COLO829 (cell line): ENCODE results near the gene AKR7A3.
"Not testable (repeated sequence)": the region's sequence is repeated elsewhere in the genome, so short reads cannot be mapped to it uniquely, and the experiment has no call there.

Experiments used
- DNase-seq: peaks from one replicate; pipeline ENCODE4 v3.0.0; 2012; ENCODE audit warnings: low spot score

The AKR7A3 gene

DNA sequence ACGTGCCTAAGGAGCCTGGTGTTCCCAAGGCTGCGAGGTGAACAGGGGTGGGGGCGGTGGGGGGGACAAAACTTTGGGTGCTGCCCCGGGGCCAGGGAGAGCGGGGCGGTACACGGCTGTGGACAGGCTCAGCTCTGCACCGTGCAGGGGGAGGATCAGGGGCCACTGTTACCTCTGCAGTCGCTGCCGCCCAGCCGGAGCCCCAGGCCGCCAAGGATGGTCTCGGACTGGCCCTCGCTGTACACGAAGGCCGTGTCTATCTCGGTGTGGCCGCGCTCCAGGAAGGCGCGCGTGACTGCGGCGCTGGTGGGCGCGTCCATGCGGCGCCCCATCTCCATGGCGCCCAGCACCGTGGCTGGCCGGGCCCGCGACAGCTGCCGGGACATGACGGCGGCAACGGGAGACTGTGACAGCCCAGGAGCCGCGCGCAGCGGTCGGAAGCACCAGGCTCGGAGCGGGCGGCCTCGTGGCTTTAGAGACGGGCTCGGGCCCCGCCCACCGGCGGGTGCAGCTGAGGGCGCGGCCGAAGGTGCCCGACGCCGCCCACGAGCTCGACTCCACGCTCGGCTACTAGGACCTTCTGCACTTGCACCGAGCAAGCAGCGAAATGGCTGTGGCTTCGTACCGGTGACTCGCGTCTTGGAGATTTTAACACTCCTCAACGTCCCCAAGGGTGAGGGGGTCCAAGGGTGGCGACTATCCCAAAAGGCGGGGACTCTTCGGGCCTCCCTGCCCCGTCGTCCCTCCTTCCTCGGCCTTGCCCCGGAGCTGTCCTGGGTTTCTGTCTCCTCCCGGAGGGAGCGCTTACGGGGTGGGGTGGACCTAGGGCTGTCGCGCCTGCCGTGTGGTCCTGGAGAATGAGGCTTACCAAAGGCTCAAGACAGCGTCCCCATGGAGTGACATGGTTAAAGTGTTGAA, at the start of gene AKR7A3:
Gene AKR7A3, minus strand, starts transcription at position 447 of the 918 bp plus-strand sequence. Its CDS starts 61 bp downstream, at position 386.
- DNase-seq: not testable (repeated sequence)

DNA sequence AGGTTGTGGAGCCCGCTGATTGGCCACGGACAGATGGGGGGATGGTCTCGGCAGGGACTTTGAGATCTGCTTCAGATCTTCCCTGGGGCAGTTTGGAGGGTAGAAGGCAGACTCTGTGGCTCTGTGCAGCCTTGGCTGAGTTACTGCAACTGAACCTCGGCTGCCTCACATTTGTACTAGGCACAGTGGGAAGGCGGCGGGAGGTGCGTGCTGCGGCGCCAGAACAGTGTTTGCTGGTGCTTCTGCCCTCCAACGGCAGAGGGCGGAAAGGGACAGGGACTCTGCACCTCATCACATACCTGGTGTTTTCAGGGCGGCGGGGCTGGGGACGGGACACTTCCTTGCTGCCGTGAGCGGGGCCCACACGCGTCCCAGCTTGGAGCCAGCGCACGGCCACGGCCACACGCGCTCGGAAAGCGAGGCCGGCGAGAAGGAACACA, 49.8 kb upstream of the AKR7A3 start:
- DNase-seq: no peak

DNA sequence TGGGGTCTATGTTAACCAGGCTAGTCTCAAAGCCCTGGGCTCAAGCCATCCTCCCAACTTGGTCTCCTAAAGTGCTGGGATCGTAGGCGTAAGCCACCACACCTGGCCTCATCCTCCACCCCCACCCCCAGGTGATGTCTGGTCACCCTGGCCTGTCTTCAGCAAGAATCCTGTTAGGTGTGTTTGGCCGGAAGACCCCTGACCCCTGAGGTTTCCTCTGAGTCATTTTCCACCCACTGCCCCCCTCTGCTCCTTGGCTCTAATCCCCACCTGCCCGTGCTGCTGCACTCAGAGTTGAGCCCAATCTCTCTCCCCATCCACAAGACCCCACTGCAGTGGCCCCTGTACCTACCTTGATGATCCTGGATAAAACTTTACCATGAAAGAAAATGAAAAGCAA, 48.7 kb upstream of the AKR7A3 start:
- DNase-seq: no peak

DNA sequence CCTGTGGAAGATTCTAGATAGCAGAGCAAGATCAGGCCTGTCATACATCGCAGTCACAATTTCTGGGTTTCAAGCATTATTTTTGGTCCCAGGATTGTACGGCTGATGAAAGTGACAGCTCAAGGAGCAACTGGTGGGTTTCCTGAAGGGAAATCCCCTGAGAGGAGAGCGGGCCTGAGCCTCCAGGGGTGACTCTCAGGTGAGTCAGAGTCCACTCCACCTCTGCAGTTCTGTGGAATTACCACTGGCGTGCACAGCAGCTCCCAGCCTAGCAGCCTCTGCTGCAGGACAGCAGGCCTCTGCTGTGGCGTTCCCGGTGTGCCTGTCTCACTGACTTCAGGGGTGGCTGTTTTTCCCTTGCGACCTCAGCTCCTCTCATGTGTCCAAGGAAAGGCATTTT, 48.0 kb upstream of the AKR7A3 start:
- no peak for DNase-seq

DNA sequence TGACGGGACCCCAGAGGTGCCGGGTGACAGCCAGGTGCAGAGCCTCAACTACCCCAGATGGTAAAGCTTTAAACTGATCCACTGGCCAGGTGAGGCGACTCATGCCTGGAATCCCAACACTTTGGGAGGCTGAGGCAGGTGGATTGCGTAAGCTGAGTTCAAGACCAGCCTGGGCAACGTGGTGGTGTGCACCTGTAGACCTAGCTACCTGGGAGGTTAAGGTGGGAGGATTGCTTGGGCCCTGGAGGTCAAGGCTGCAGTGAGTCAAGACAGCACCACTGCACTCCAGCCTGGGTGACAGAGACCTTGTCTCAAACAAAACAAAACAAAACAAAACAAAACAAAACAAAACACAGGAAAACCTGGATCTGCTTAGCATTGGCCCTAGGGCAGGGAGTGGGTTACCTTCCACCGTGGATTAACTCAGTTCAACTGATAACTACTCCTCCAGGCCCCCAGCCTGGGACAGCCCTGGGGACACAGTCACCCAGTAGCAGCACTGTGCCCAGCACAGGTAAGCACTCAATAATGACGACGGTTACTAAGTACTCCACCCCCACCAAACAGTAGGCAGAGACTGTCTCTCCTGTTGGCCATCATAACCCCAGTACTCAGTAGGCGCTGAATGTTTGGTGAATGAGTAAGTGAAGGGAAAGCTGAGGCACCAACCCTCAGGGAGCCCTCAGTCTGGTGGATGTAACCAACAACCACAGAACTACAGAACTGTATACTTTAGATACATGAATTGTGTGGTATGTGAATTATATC, 45.2 kb upstream of the AKR7A3 start:
- no peak for DNase-seq

DNA sequence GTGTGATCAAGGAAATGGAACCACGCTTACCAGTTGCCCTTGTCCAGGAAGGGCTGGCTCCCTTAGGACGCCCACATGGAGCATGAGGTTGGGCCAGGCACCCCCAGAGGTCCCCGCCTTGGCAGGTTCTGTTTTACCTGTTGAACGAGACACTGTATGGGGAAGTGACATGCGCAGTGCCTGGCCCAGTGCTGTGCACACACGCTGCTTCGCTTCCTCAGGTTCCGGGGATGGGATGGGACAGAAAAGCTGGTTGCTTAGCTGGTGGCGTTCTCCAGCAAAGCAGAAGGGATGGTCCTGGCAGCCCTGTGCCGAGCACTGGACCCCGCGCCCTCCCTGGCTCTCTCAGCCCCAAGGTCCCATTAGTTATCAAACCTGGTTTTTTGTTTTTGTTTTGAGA, 44.3 kb upstream of the AKR7A3 start:
- no peak for DNase-seq

DNA sequence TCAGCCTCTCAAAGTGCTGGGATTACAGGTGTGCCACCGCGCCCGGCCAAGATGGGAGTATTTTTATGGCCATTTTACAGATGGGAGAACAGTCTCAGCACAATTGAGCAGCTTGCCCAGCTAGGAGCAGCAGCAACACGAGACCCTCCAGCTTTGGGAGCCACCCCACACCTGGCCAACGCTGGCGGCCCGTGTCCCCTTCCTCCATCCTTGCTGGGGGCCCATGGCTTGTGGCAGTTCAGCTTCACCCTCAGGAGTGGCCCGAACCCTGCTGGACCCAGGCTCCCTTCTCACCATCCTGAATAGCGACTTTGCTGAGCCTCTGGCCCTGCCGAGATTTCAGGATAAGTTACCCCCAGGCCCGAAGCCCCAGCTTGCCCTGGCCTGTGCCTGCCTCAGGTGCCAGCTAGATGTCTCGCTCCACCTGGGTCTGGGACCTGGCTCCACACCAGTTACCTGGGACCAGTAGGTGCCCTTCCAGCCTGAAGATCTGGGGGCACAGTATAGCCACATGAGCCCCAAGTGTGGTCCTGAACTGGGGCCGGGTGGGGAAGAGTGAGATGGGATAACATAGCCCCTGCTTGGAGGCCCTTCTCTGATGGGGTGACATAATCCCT, 42.8 kb upstream of the AKR7A3 start:
- DNase-seq: no peak

DNA sequence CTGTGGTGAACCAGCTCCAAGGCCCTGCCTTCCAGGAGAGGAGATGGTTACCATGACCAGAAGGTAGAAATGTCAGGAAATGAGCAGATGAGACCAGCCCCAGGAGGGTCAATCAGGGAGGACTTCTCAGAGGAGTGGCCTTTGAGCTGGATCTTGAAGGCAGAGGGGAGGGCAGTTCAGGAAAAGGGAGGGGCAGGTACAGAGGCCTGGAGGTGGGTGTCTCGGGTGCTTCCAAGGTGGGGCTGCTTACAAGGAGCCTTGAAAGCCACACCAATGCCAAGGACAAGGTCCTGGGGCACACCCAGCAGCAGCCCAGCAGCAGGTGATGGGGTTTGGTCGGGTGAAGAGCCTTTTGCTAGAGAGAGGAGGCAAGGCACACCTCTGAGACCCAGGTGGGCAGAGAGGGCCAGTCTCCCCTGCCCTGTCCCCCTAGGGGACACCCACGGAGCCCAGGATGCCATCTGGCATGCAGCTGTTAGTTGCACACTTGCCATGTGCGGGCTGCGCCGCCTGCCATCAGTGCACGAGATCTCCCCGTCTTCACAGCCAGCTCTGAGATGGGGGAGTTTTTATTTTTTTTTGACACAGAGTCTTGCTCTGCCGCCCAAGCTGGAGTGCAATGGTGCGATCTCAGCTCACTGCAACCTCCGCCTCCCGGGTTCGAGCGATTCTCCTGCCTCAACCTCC, 42.0 kb upstream of the AKR7A3 start:
- no peak for DNase-seq

DNA sequence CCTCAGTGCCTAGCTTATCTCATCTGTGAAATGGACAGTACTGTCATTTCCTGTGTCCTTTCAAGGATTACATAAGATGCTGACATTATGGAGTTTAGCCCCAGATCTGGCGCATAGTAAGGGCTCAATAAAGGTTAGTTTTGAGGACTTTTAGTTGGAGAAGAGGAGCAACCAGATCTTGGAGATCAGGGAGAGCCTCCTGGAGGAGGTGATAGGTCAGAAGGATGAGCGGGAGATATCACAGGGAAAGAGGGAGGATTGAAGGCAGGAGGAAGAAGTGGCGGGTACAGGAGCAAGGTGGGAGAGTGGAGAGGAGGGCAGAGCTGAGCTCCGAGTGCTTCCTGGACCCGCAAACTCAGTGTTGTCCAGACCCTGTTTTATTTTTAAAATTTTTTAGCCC, 41.0 kb upstream of the AKR7A3 start:
- DNase-seq: no peak

DNA sequence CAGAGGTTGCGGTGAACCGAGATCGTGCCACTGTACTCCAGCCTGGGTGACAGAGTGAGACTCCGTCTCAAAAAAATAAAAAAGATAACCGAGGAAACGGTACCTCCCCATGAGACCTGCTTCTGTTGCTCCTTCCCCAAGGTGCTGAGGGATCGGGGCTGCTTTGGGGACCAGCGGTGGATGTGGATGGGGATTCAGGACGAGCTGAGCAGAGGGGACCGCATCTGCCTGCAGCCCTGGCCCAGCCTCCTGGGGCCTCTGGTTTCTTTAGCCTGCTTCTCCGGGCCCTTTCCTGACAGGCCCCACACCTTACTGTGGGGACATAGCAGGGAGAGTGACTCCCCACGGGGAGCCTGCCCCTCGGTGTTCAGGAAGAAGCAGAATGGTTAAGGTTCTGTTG, 40.6 kb upstream of the AKR7A3 start:
- no peak for DNase-seq

DNA sequence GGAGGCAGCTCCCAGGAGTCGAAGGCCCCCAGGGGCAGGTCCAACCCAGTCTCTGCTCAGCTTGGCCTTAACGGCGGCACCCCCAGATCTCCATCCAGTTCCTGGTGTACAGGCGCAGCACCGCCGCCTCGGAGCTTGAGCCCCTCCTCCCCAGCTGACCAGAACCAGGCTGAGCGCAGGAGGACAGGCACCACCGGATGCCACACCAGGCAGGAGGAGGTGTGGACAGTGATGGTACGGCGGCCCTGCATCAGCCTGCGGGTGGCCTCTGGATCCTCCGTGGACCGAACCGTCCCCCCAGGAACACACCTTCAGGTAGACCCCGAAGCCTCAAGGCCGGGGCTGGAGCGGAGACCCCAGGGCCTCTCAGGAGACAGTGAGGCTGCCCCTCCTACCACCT, 39.9 kb upstream of the AKR7A3 start:
- DNase-seq: no peak

DNA sequence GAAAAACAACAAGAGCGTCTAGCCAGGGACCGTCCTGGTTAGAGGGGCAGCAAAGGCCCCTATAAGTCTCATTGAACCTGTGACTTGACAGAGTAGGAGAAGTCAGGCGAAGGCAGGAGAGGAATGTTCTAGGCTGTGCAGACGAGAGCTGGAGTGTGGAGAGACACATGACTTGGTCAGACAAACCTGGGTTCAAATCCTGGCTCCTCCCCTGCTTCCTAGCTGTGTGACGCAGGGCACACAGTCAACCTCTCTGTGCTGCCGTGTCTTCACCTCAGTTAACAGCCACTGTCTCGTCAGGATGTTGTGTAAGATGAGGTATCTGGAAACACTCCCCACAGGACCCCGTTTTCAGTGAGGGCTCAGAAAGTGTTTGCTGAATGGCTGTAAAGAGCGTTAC, 39.2 kb upstream of the AKR7A3 start:
- no peak for DNase-seq

DNA sequence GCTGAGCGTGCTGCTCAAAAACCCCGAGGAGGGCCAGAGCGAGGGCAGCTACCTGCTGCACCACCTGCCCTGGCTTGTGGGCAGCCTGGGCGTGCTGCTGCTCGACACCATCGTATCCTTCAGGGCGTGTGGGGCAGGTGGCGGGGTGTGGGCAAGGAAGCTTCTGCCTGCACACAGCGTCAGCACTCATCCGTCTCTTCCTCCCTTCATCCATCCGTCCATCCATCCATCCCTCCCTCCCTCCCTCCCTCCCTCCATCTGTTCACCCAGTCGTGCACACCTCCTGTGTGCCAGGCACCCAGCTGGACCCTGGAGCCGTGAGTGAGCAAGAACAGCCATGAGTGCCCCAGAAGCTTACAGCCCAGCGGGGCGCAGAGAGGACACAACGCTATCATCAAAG, 38.7 kb upstream of the AKR7A3 start:
- no peak for DNase-seq

DNA sequence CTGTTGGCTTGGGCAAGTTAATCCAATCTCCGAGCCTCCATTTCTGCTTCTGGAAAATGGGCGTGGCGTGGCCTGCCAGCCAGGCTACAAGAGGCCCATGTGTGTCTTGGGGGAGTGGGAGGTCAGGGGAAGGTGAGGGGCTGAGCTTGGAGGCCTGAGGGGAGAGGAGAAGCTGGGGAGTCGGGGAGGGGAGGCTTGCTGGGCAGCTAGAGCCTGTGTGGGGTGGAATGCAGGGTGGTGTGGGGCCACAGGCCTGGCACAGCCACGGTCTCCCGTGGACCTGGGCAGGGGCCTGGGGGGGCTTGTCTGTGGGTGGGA, 38.1 kb upstream of the AKR7A3 start:
- no peak for DNase-seq

DNA sequence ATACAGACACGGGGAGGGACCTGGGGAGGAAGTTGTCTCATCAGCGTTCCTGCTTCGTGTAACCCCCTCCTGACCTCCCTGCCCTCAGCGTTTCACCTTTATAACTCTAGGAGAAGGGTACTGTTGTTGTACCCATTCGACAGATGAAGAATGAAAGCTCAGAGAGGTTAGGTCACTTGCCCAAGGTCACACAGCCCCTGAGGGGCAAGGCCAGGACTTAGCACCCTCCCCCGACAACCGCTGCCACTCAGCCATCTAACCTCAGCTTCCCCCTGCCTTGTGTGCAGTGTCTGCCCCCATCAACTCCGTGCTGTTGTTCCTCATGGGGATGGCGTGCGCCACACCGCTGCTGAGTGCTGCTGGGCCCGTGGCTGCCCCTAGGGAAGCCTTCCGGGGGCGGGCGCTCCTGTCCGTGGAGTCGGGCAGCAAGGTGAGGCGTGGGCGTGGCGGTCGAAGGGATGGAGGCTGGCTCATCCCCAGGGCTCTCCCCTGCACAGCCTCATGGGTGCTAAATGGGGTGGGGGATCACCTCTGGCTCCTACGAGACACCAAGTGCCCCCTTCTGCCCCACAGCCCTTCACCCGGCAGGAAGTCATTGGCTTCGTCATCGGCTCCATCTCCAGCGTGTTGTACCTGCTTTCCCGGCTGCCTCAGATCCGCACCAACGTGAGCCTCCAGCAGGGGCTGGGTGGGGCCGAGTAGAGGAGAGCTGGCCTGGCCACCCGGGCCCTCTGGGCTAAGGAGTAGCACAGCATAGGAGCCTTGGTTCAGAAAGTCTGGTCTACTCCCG, 37.6 kb upstream of the AKR7A3 start:
- DNase-seq: no peak

DNA sequence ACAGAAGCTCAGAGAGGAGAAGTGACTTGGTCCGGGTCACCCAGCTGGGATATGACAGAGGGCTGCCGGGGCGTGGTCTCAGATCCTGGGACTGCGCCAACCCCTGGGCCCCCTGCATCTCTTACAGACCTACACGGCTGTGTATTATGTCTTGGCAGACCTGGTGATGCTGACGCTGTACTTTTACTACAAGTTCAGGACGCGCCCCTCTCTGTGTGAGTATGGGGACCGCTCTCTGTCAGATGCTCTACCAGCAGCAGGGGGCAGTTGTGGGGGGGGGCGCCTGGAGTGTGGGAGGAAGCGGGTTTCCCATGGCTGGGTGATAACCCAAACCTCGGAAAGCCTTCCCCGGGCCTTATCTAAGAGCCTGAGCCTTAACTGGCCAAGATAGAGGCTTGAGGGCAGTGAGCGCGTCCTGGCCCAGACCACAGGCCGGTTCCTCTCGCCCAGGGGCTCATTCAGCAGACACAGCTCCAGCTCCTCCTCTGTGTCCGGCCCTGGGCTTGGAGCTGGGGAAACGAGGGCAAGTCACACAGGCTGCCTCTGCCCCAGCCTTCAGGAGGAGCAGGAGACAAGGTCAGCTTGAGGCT, 36.9 kb upstream of the AKR7A3 start:
- DNase-seq: no peak

DNA sequence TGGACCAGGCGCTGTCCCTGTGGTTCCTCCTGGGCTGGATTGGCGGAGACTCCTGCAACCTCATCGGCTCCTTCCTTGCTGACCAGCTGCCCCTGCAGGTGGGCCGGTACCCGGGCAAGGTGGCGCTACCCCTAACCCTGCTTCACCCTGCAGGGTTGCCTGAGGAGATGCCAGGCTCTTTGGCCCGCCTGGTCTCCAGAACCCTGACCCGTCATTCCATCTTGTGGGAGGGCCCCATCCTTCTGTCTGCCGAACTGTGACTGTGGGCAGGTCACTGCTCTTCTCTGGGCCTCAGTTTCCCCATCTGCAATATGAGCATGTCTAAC, 36.1 kb upstream of the AKR7A3 start:
- no peak for DNase-seq

DNA sequence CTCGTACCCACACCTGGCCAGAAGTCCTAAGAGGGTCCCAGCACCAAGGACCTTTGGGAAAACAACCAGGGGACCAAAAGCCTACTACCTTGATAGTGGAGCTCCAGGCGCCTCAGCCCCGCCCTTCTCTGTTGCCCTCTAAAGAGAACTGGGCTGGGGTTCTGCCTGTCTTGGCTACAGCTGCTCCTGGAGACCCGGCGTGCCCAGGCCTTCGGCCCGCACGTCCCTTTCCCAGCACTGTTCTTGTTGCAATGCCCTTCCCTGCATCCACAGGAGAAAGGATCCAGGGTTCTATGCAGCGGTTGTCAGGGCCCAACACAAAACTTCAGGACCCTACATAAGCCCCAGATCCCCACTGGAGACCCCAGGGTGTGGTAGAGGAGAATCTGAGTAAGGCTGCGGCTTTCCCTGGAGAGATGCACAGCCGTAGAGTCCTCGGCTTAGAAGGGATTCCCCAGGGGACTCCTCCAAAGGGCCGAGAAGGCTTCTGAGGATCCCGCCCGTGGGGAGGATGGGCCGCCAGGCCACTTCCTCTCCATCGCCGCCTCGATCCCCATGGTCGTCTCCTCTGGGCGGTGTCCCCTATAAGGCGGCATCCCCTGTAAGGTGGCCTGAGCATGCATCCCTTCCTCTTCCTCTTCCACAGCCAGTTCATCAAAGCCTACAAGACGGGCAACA, 35.6 kb upstream of the AKR7A3 start:
- DNase-seq: no peak

DNA sequence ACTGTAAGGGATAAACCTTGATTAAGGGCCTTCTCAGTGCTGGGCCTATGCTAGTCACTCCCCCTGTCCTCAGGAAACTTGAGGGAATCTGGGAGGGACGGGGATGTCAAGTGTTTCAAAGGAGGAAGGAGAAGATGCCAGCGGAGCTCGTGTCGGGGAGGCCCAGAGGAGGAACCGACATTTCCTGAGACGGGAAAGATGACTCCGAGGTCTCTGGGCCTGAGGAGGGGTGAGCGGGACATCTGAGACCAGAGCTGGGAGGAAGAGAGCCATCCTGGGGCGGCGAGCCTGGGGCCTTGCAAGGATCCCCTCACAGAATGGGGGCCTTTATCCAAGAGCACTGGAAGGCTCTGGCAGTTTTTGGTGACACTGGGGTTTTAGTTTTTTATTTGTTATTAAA, 33.9 kb upstream of the AKR7A3 start:
- DNase-seq: no peak

DNA sequence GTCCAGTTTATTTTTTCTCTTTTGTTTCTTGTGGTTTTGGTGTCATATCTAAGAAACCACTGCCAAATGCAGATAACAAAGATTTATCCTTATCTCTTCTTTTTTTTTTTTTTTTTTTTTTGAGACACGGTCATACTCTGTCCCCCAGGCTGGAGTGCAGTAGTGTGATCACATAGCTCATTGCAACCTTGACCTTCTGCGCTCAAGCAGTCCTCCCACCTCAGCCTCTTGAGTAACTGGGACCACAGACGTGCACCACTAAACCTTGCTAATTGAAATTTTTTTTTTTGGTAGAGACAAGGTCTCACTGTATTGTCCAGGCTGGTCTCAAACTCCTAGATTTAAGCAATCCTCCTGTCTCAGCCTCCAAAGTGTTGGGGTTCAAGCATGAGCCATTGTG, 32.5 kb upstream of the AKR7A3 start:
- no peak for DNase-seq

DNA sequence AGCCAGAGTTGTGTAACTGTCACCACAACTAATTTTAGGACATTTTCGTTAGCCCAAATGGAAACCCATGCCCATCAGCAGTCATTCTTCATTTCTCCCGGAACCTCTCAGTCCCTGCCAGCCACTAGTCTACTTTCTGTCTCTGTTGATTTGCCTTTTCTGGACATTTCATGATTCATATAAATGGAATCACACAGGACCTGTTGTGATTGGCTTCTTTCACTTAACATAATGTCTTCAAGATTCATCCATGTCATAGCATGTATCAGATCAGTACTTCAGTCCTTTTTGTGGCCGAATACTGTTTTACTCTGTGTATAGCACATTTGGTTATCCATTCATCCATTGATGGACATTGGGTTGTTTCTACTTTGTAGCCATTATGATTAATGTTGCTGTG, 30.6 kb upstream of the AKR7A3 start:
- DNase-seq: no peak
